ENCODE measurements around the gene TTC12.

TTC12 gene

DNA sequence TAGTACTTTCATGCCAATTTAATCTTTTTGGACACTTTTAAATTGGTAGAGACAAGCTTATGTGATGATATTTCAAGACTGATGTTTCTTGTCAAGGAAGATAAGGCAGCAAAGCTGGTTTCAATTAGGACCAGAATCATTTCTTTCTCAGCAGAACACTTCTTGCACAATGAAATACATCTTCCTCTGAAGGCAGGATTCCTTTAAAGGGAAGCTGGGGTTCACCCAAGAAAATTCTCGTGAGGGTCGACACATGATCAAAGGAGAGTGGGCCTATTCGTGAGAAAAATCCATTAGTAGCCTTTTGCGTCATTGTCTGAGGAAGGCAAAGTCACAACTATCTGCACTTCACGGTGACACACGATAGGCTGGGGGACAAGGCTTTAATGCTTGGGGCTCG, 17.6 kb downstream of the TTC12 start:
- DNase-seq = no peak

DNA sequence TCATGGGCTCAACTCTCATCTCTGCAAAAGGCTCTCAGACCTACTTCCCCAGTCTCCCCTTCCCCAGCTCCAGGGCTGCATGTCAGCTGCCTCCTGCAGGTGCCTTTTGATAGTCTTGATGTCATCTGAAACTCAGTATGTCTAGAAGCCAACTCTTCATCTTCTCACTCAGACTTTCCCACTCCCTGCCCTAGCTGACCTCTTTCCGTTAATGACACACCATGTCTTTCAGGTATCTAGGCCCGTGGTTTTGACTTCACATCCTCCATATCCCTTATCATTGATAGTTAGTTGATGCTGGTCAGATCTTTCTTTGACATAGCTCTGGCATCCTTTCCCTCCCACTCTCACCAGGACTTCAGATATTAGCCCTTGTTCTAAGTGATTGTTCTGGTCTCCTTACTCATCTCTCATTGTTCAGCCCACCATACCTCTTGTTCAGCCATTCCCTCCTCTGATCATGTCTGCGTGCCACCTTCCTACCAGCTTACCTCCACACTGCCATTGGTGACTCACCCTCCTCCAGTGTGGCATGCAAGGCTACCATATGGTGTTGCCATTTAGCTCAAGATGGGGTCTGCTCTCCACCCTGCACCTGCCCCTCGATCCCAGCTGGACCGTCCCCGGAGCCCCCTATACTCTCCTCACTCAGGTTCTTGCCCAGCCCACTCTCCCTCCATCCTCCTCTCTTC, 18.4 kb downstream of the TTC12 start:
- DNase-seq = no peak

DNA sequence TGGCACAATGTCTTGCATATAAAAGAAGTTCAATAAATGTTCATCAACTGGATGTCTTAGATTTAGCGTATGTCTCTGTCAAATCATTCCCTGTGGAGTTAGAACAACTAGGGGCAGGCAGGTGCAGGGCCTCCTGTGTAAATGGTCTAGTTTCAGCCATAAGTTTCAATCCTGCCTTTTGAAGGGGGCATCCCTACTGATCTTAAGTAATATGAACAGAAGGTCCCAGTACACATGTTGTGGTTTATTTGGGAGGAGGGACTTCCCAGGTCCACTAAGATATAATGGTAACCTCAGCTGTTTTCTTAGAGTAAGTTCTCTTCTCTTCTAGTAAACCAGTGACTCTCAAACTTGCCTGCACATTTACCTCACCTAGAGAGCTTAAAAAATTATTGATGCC, 19.8 kb downstream of the TTC12 start:
- DNase-seq = no peak

- no peak for DNase-seq
Observed at GRCh38 chr11:113338730-113339129, 24.3 kb downstream of the TTC12 start.

GRCh38 chr11:113339929-113340589, 25.7 kb downstream of the TTC12 start:
- DNase-seq = no peak

DNA sequence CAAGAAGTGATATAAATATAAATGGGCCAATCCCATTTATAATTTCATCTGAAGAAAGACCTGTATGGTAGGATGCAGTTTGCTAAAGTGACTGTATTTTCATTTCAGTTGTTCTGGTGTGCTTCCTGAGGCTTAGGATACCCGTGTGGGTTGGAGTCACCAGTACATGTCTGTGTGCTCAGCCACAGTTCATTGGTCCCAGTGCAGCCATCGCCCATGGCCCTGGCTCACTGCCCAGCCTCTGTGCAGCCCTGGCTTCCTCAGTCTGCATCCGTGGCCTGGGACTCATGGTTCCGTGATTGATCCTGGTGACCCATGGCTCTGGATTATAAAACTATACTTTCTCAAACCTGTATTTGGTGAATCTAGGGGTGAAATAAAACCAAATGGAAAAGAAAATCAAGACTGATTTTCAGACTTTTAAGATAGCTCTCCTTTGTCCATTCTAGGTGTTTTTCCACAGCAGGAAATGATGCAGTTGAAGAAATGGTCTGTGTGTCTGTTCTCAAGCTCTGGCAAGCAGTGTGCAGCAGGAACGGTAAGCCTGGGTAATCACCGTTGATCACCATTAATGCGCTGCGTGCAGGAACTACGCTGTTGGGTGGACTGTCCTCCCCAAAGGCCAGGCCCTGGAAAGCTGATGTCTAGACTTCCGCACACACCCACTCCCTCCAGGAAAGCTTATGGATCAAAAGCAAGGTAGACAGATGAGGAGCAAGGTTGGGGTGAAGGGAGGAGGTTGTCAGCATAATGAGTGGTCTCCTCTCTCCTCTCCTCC, 27.2 kb downstream of the TTC12 start:
- no peak for DNase-seq

- no peak for DNase-seq
Observed at GRCh38 chr11:113345978-113346377, 31.6 kb downstream of the TTC12 start.

DNA sequence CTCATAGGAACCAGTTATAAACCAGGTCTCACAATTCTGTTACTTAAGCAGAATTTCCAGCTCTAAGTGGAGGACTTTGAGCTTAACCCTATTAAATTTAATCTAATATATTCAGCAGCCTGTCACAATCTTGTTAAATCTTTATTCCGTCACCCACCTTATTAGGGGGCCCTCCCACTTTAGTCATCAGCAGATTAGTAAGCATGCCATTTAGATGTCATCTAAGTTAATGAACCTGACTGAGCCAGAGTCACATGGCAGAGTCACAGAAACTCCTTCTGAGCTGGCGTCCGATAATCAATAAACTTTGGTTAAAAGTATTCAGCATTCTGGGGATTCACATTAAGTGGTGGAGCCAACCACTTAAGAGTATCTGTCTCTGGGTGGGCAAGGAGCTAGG, 35.1 kb downstream of the TTC12 start:
- no peak for DNase-seq

- no peak for DNase-seq
Observed at GRCh38 chr11:113350336-113351067, 36.1 kb downstream of the TTC12 start.

DNA sequence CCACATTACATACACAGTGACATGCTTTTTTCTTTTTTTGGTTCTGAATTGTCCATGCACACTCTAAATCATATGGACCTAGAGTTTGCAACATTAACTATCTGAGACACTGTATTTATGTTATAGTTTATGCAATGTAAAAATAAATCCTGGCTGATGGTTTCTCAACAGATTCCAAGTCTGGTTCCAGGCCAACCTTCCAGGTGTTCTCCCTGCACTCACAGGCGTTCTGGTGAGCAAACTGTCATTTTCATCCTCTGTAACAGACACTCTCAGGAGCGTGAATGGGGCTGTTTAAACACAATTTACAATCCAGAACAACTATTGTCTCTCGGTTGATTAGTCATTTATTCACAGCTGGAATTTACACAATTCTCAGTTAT, 36.7 kb downstream of the TTC12 start:
- no peak for DNase-seq

DNA sequence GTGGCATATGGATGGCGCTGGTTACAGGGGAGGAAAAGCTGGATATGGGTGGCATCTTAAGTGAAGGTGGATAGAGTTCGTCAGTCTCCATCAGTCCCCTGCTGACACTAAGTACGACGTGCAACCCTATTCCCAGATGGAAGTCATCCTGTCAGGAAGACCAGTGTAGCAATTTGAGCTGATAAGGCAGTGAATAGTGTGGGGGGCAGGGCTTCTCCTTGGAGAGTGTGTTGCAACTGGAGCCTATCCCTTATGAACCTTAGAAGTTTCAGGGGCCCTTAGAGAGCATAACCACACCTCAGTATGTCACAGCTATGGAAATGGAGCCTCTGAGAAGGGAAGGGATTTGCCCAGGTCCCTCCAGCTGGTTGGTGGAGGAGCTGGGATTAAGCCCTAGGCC, 37.1 kb downstream of the TTC12 start:
- DNase-seq = no peak

DNA sequence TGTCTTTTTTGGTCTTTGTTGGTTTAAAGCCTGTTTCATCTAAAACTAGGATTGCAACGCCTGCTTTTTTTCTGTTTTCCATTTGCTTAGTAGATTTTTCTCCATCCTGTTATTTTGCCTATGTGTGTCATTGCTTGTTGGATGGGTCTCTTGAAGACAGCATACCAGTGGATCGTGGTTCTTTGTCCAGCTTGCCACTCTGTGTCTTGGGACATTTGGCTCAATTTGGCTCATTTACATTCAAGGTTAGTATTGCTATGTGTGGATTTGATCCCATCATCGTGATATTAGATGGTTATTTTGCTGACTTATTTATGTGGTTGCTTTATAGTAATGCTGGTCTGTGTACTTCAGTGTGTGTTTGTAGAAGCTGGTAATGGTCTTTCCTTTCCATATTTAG, 41.8 kb downstream of the TTC12 start:
- no peak for DNase-seq

DNA sequence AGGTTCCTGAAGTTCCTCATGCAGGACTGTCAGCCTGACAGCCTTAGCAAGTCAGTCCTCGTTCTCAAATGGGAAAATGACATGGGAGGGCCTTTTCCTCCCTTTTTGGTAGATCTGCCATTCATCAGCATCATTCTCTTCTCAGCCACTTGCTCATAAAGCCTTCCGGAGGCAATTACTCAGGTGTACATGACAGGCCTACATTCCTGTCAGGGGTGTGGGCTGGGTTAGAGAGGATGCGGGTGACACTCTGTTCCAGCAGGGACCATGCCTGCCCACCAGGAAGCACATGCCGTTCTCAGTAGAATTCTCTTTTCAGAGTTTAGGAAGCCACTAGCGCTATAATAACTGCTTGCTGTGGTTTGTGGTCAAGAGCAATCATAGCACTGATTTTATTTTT, 49.0 kb downstream of the TTC12 start:
- DNase-seq = no peak

DNA sequence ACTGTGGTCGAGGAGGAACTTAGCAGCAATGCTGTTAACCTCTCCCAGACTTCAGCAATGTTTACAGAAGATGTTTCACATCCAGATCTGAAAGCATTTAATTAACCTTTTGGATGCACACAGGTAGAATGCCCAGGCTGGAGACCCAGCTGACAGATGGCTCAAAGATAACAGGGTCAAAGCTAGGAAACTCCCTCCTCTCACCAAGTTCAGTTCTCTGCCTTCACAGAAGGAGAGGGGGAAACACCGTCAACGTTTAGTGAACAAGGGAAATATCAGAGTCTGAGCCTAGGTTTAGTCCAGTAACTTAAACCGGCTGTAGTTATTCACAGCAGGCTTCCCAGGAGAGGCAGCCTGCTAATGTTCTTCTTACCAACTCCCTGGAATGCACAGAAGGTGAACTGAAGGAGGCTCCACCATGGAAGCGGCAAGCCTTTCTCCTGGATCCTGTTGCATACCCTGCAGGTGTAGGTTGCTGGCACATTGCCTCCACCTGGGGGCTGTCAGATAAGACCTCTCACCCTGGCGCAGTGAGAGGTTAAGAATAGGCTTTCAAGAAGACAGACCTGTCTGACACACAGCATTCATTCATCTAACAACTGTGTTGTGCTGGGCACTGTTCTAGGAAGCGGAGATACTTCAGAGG, 49.7 kb downstream of the TTC12 start:
- no peak for DNase-seq

DNA sequence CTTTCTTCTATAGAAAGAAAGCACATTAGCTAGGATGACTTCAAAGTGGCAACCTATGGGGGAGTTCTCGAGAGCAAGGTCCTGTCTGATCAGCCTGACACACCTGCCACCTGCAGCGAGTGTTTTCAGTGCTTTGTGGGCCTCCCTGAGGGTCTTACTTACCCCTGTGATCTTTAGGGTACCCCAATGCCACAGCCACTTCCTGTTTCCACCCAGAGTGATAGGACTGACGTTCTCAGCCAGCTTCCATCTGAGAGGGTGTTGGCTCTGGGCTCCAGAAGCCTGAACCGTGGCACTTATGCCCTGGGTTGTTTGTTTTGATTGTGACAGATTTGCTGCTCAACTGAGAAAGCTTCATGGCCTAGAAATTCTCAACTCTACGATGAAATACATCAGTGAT, 51.5 kb downstream of the TTC12 start:
- no peak for DNase-seq

DNA sequence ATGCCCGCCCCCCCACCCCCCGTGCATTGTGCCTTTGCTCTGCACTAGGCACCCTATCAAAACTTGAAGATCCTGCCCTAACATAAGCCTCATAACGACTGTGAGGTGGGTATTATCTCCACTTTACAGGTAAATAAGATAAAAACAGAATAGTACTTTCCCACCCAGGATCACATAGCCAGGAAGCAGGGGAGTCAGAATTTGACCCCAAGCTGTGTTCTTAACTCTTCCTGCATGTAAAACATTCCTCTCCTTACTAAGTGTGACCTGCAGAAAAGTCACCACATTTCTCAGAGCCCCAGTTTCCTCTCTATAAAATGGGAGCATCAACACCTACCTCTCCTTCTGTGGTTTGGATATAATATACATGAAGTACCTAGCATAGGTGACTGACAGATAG, 55.0 kb downstream of the TTC12 start:
- DNase-seq = no peak

- DNase-seq = no peak
Observed at GRCh38 chr11:113370634-113371033, 56.3 kb downstream of the TTC12 start.

DNA sequence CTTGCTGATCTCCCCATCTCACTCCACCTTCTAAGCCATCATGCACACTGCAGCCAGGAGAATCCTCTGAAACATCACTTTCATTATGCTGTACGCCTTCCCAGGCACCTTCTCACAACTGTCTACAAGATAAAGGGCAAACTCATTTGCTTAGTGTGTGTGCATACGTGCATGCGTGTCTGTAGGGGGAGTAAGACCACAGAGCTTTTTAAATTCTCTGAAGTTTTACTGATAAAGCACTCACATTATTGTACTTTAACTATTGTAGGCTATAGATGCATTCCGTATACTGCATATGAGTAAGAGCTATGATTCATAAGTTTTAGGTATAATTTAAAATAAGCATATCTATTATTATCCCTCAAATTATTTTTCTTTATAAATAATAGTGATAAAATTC, 57.9 kb downstream of the TTC12 start:
- no peak for DNase-seq

DNA sequence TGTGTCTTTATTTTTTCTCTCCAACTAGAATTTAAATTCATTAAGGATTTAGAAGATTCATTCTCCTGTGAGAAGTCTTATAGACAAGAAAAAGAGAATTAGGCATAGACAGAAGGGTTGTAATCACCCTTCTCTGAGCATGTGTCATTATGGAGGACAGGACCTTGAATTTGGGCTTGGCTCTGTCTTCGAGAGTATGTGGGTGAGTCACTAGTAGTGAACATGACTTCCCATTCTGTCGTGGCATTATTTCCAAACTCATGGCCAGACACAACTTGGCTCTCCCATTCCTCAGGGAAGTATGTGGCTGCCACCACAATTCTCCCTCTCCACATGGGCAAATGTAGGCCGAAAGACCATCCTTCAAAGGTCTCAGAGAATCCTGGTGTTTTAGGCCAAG, 58.9 kb downstream of the TTC12 start:
- no peak for DNase-seq

DNA sequence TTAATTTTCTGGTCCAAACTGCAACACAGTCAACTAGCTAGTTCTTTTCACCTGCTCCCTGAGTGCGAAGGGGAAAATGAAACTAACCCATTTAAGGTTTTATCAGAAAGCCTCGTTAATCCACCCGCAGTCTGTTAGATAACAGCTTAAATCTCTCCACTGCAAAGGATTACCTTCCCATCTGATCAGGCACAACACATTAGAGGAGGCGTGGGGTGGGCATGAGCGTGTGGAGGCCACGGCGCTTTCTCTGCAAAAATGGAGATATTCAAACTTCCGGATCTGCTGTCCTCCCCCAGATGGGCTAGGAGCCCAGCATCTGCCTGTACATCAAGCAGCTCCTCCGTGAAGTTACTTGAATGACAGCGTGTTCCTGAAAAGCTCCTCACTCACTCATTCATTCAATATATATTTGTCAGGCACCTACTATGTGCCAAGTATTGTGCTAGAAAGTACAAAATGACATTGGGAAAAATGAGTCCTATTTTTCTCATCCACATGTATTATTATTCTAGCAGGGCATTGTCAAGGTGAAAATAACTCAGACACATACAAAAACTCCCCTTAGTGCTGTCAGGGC, 59.7 kb downstream of the TTC12 start:
- DNase-seq = no peak

DNA sequence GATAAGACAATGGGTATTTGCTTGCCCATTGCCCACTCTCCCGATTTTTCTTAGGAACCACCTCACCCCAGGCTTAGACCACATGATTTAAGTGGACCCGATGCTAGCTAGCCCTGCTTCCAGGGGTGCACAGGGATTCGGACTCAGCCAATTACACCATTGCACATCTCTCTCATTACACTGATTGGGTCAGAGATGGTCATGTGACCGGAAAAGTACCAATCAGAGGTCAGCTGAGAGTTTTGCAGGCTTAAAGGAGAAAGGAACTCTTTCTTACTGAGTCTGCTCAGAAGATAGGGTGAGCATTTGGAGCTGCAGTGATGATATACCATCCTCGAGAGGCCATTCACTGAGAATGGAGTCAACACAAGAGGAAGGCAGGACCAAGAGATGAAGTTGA, 61.0 kb downstream of the TTC12 start:
- no peak for DNase-seq

- DNase-seq = peak in 1 of 2 donors; percentile 33
Observed at GRCh38 chr11:113376156-113376555, 61.8 kb downstream of the TTC12 start.

All from CD4-positive, alpha-beta T cell treated with Interleukin-1 beta for 1 hour (primary cell).